Stimulated activated CD8-positive, alpha-beta memory T cell treated with anti-CD3 and anti-CD28 coated beads, Interleukin-4, amount 100 ng/mL, for 1 hour (primary cell): Measurements from ENCODE around the gene PALLD.

Source experiments
- DNase-seq, 2 donors: peaks; one replicate each; pipeline ENCODE4 v3.0.0-alpha.2; 2020; ENCODE audit warnings: low read depth in 2 of 2, low spot score in 1 of 2

The PALLD gene

DNA sequence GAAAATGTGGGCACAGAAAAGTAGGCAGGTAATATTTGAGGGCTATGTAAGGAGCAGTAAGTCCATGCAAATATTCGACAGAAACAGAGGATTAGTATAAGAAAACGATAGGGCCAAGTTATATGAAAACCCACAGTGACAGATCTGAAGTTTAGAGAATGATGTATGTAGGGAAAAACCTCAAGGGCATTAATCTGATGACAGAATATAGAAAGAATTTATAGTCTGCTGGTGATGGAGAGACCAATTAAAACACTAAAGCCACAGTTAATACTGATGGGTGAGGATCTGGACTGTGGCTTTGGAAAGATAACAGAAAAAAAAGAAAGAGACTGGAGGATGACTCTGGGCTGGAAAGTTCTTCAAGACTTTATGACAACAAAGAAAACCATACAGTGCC, 169.7 kb downstream of the PALLD start:
- no peak for DNase-seq

DNA sequence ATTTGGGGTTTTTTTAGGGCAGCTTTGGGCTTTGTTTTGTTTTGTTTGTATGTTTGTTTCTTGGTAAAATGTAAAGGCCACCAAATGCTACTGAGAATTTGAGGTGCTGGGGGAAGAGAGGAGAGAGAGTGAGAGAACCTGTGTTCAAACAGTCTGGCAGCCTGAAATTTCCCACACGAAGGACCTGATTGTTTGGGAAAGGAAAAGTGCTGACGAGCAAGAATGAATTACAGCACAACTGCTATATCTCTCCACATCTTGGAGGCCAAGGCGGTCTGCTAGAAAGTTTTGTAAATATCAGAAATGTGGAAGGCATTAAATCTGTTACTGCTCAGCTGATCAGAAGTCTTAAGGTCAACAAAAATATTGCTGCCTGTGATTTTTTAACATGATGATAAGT, 170.5 kb downstream of the PALLD start:
- no peak for DNase-seq

DNA sequence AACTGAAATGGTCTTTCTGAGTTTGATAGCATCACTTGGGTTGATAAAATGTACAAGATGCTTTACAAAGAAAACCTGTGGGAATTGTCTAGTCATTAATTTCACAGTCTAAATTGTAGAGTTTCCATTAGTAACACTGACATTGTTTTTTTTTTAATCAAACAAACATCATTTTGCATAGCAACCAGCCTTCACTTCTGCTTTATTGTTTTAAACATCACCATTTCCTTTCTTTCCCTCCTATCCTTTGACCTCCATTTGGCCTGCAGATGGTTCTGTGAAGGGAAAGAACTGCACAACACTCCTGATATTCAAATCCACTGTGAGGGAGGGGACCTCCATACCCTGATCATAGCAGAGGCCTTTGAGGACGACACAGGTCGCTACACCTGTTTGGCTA, 171.1 kb downstream of the PALLD start:
- no peak for DNase-seq

DNA sequence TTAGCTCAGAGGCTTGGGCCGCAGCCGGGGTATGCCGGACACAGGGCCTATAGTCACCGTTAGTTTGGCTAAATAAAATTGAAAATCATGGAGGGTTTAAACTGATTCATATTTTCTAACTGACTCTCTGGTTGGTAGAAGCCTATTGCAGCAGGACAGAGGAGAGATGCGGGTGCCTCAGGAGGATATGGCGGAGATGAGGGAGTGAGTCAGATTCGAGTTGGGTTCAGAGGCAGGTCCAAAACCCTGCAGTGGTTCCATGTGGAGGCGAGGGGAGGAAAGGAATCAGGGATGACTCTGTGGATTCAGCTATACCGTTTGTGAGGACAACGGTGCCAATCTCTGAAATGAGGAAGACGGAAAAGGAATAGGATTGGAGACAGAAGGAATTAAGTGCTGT, 176.6 kb downstream of the PALLD start:
- DNase-seq: no peak

DNA sequence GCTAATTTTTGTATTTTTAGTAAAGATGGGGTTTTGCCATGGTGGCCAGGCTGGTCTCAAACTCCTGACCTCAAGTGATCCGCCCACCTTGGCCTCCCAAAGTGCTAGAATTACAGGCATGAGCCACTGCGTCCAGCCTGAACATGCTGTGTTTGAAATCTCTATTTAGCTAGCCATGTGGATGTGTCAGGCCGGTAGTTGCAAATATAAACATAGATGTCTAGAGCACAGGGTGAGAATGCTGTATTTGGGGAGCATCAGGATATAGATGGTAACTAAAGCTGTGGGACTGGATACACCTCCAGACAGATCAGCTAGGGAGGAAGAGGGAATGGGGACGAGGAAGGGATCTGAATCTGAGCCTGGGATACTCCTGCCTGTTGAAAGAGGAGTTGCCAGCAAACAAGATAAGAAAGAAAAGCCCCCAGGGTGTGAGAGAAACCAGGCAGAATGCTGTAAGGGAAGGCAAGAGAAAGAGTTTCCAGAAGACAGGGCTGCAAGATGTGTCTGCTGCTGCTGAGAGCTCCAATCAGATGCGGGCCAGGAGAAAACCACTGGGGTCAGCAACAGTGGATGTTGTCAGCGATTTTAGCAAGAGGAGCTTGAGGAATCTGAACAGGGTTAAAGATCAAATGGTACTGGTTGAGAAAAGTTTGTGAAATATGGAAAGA, 177.4 kb downstream of the PALLD start:
- no peak for DNase-seq

DNA sequence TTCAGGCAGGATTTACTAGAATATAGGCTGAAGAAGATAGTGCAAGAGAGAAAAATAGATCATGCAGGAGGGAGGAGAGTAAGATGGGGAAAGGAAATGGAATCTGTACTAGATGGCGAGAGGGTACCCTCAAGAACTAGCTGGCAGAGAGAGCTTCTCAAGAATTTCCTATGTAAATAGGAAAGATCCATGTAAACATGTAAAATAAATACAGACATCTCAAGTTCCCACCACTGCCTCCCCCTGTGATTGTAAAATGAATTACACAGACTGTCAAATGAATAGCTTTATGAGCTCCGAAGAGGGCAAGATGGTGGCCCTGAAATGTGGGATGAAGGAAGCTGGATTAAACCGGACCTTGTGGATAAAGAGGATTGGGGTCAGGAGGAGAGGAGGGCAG, 178.0 kb downstream of the PALLD start:
- no peak for DNase-seq

DNA sequence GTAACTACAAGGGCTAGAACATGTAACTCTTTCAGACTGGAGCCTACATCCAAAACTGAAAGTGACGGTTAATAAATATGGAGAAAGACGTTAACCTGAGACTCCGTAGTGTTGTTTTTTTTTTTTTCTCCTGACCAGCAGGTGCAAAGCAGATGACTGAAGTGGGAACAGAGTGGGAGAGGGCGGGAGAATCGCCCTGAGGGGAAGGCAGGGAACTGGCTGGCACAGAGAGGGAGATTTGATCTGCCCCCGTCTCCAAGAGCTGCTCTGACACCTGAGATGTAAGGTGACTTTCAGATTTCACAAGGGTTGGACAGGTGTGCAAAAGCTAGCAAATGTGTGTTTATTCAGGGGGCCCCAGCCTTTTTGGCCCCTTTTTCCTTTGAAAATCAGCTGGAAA, 180.2 kb downstream of the PALLD start:
- no peak for DNase-seq

DNA sequence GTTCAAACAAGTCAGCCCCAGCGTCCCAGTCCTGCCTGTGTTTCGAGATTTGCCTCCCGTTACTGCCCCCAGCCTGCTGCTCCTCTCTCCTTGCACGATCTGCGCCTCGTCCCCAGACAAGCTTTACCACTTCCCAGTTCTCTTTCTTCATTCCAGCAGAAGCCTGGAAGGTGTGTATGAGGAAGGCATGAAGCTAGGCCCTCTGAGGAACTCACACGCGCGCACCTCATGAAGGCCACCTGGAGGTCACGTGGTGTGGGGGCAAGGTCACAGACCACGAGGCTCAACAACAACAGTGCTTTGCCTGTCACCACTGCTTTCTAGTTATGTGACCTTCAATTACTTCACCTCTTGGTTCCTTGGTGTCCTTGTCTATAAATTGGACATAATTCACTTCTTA, 181.0 kb downstream of the PALLD start:
- no peak for DNase-seq

DNA sequence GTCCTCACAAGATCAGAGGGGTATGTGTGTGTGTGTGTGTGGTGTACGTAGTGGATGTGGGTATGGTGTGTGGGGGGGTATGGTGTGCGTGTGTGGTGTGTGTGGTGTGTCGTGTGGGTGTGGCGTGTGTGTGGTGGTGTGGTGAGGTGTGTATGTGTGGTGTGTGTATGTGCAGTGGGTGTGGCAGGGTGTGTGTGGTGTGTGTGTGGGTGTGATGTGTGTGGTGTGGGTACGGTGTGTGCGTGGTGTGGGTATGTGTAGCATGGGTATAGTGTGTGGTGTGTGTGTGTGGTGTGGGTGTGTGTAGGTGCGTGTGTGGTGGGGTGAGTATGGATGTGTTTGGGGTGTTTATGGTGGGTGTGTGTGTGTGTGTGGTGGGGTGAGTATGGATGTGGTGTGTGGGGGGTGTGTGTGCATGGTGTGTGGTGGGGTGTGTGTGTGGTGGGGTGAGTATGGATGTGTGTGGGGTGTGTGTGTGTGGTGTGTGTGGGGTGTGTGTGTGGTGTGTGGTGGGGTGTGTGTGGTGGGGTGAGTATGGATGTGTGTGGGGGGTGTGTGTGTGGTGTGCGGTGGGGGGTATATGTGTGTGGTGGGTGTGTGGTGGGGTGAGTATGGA, 182.0 kb downstream of the PALLD start:
- DNase-seq: no peak

DNA sequence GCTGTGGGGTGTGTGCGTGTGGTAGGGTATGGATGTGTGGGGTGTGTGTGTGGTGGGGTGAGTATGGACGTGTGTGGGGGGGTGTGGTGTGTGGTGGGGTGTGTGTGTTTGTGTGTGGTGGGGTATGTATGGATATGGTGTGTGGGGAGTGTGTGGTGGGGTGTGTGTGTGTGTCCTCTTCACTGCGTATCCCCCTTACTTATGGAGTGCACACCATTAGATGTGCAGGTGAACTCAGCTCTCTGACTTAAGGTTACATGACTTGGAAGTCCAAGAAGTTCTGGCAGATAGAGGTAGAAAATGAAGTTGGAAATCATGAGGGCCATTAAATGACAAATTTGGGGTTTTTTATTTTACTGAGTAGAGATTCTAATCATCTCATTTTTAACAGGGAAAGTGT, 182.5 kb downstream of the PALLD start:
- no peak for DNase-seq

DNA sequence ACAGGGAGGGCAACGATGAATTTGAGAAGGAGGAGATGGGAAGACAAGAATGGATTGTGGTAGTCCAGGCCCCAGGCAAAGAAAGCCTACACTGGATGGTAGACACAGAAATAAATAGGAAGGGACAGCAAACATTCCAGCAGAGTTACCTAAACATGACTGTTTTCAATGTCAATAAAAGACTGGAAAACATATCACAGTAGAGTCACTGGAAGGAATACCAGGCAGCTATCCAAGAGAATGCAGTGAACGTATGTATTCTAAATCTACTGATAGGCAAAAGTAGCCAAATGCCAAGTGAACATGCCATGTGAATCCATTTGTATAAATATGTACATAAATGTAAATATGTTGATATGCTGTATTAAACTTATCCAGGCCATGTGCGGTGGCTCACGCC, 183.0 kb downstream of the PALLD start:
- no peak for DNase-seq

DNA sequence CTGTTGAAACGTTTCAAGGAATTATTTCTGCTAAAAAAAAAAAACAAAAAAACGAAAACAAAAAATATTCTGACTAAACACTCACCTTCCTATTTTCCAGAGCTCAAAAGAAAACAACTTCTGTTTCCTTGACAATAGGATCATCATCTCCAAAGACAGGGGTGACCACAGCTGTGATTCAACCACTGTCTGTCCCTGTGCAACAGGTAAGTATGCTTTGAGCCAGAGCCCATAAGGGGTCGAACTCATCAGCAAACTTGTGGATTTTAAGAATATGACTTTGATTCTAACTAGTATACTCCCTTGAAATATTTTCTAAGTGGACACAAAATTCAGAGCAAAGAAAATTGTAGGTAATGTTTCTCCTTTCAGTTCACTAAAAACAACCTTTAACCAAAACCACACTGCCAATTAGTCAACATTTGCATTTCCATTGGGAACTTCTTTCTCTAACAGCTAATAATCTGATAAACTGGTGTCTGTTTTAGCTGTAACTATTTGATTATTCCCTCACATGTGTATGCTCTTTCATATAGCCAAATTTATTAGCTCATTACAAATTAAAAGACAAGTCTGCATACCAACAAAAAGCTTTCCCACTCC, 186.1 kb downstream of the PALLD start:
- DNase-seq: no peak

DNA sequence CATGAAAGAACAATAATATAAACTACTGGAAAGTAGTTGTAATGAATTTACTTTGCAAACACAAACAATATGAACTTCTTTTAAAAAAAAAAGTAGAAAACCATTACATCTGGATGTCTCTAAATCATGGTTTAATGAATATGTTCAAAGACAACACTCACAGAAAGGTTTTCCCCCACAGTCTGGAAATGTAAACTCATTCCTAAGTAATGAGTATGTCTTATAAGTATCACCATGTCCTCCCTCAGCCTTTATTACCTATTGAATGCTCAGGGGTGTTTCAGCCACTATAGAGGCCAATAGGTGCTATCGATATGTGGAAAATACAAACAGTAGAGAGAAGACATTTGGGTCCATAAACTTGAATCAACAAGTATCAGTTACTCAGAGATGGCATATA, 186.7 kb downstream of the PALLD start:
- DNase-seq: no peak

DNA sequence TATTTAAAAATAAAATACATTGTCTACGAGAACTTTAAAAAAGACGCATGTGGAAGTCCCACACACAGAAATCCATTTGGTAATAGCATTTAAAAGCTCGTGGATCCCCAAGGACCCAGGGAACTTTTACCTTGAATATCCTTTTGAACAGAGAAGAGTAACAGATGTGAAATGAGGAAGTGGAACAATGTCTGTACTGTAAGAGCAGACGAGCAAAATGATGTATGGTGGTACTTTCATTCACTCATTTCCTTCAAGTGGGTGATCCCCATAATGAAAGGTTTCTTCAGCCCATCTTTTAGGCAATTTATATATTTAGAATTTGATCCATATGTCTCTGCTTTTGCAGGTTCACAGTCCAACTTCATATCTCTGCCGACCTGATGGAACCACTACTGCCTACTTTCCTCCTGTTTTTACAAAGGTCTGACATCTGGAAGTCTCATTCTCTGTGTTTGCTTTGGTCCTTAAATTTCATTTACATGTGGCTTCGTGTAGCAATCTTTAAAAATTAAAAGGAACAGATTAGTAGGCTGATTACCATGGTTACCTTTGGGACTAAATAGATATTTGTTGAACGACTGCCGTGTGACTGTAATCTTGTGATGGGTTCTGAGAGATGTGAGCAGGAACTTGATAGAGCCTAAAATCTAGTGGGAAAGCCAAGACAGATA, 188.4 kb downstream of the PALLD start:
- DNase-seq: no peak

DNA sequence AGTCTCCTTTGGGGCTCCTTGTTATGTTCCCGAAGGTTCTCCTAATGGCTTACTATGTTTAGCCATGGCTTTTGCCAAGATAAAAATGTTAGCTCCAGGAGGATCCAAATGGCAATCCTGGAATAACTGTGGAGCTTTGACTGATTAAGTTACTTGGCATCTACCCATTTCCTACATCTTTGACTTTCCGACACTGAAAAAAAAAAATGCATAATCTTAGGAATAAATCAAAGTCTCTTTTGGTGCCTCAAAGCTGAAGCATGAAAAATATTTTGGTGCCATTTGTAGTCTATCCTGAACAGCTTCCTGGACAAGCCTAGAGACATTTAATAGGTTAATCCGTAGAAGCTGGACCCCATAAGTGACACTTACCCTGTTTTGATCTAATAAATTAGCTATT, 191.7 kb downstream of the PALLD start:
- DNase-seq: no peak

DNA sequence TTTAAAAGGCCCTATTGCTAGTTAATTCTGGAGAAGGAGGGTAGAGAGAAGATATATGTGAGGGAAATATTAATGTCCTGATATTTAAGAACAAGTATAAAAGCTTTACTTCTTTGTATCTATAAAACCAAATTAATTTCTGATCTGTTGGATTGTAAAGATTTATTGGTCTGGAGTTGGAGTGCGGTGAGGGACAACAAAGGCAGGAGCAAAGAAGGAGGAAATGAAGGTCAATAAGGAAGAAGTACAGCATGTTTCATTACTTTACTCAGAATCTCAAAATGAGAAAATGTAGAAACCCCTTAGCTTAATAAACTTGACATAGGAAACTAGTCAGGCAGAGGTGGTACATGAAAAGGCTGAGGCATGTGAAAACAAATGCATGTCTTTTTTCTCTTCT, 192.9 kb downstream of the PALLD start:
- no peak for DNase-seq

DNA sequence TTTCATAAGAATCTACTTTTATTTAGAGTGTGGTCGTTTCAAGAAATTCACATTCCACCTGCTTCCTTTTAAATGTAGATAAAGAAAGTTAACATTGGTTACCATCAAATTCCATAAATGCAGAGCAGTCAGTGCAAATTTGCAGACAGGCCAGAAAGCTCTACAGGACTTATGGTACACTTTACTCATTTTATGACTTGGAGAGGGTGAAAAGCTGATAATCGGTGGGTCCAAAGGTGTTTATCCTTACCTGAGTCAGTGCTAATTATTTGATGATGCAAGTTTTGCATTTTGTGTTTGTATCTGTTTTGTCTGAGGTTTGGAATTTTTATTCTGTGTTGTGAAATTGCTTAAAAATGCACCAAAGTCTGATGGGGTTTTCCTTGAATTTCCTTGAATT, 193.3 kb downstream of the PALLD start:
- no peak for DNase-seq

DNA sequence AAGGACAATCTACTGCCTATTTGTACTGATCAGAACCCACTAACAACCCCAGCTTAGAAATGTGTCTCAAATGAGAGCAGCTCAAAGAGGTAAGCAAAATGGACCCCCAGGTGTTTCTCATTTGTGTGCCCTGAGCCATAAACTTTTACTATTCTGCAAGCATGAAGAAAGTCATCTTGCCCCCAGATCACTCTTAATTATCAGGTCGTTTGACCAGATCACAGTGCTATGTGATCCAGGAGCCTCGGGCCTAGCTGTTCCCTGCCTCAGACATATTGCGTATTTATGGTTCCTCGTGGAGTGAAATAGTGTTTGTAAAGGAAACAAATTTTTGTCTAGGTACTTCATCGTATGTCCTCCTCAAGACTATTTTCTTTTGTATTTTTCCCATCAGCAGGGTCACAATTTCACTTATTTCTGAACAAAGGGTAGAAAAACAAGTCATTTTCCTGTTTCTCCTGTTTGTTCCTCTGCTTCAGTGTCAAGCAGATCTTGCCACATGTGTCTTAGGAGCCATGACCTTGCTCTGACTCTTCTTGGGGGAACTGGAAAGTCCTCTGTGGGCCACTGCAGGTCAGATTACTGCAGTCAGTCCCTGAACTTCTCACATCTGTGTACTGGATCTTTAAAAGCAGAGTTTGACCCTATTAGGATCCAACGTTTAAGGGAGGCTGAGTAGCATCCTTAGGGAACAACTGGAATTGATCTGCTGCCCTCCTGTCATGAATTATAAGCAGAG, 194.9 kb downstream of the PALLD start:
- DNase-seq: no peak

DNA sequence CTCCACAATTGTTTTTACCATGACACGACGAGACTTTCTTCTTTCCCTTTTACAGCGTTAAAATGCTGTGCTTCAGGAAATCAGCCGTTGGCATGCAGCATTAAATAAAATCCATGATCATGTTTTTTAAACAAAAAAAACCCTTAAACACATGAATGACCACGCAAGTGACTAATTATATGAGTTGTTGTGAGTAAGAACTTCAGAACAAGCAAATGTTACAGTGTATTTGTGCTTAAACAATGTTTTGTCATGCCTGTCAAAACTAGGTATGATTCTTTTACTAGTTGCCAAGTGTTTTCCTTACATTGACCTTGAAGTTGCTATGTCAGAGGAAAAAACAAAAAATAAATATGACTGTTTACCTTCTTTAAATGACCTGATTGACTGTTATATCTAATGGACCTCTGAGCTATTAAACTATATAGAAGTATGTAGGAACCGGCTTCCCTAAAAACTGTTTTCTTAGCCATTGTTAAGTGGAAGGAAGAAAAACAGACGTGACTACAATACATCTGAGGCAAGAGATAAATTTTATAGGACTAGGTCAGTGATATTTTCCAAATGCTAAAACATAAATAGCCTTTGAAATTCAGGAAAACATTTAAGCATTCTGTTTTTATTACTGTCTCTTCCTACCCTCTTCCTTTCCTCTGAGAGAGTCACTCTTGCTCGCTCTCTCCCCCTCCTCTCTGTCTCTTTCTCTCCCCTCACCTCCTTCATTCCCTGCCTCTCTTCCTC, 197.1 kb downstream of the PALLD start:
- DNase-seq: no peak

DNA sequence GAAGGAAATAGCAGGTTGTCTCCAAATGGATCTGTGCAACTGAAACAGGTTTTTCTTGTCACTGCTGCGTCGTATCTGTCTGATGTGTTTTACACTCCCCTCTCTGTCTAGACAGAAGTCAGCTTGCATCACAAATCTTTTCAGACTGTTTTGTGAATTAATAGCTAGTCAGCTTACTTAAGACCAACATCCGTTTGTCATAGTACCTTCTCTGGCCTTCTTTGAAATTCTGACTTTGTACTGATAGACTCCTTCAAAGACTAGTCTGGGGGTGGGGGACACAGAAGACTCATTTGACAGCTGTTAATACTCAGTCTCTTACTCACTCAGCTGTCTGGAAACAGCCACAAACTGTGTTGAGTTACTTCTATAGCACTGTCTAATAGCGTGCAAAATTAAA, 197.8 kb downstream of the PALLD start:
- DNase-seq: no peak

DNA sequence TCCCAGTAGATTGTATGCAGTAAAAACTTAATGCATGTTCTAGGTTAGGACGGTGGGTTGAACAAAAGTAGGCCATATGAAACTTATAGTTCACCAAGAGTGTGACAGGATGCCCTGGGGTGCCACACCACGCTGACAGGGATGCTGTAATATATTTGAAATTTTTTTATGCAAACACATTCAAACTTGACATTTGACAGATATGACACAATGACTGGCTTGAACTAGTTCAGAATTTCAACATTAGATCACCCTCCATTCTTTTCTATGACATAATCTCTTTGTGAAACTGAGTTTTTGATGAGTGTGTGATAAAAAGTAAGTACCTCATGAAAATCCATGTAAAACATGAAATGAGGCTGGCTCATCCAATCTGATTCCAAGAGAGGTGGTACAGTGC, 198.4 kb downstream of the PALLD start:
- no peak for DNase-seq
